HepG2 (cell line): Measurements from ENCODE around the gene NGFR. TPM values are rescaled to one million over a fixed set of nuclear protein-coding genes. Genes with fewer than 3 reads are reported as not detected.
A peak's percentile ranks its signal among the peaks of the same experiment; 100 is the strongest.

Experiments
- ATAC-seq: fragments of 200-7000 bp; cut with Tn5 transposase; 3 replicates; pipeline ENCODE4 v1.9.1; 2020; ENCODE audit warnings: mild to moderate bottlenecking, moderate library complexity
- BruUV-seq: library from RNA; stranded (reverse); fragments of 400-500 nt; replicated peaks from 2 replicates; lab custom pipeline; 2021; lab: Mats Ljungman, UMichigan
- CTCF ChIA-PET: fragments of 300-600 bp; formaldehyde crosslinking; extraction: SDS; loops from one replicate; lab custom pipeline; 2021; ENCODE audit warnings: low total read pairs, inconsistent platforms, low intra/inter-chr PET ratio; lab: Yijun Ruan, JAX
- POLR2A ChIA-PET: fragments of 350-600 bp; sonication (Branson Sonifier 250); formaldehyde crosslinking; loops from one replicate; lab custom pipeline; 2020; ENCODE audit warnings: antibody characterized with exemption, inconsistent platforms; lab: Yijun Ruan, JAX
- DNase-seq: peaks from one replicate; pipeline ENCODE4 v3.0.0-alpha.2; 2015; ENCODE audit warnings: low spot score
- FAIRE-seq: peaks from 3 replicates; lab custom pipeline; 2011; peaks lifted over from hg19 to GRCh38; lab: Jason Lieb, UNC
- H2AFZ ChIP-seq: one replicate; pipeline ENCODE4 v1.6.1; 2011; ENCODE audit warnings: low read length, inconsistent platforms
- H3K27ac ChIP-seq: fragments of 300-600 bp; 3 replicates; pipeline ENCODE4 v1.8.0; 2011; ENCODE audit warnings: mixed run types, mild to moderate bottlenecking, mixed read lengths, low read length, inconsistent platforms; ENCODE audit not compliant: insufficient read depth; ENCODE audit errors: extremely low read length
- H3K27me3 ChIP-seq, 2 experiments: fragments of 200-600 bp in 1 of 2; 2 replicates in 1 of 2; 3 replicates in 1 of 2; pipeline versions ENCODE4 v1.6.0 to v1.8.0; 2011; ENCODE audit warnings: low read length in 2 of 2, mild to moderate bottlenecking in 2 of 2, moderate library complexity in 2 of 2, inconsistent platforms in 1 of 2; ENCODE audit not compliant: insufficient read depth in 2 of 2, control insufficient read depth in 1 of 2
- H3K36me3 ChIP-seq, 2 experiments: fragments of 200-600 bp in 1 of 2; replicated peaks in 1 of 2; 2 replicates in 1 of 2; 3 replicates in 1 of 2; pipeline versions ENCODE4 v1.5.1 to v1.8.0; 2011; ENCODE audit warnings: low read length in 2 of 2, inconsistent platforms in 1 of 2; ENCODE audit not compliant: insufficient read depth in 2 of 2, control insufficient read depth in 1 of 2
- H3K4me1 ChIP-seq: 2 replicates; pipeline ENCODE4 v1.5.1; 2012; ENCODE audit warnings: low read length, inconsistent platforms; ENCODE audit not compliant: insufficient read depth
- H3K4me2 ChIP-seq: 2 replicates; pipeline ENCODE4 v1.6.0; 2011; ENCODE audit warnings: low read depth, low read length, inconsistent platforms
- H3K4me3 ChIP-seq, 3 experiments: fragments of 200-600 bp in 1 of 3; sonication (generic), shearing (Covaris generic) in 1 of 3; replicated peaks in 1 of 3; 2 replicates each; pipeline ENCODE4 v1.5.1; 2011 to 2016; ENCODE audit warnings: low read length in 3 of 3, inconsistent platforms in 2 of 3, low read depth in 2 of 3, mild to moderate bottlenecking in 2 of 3, control low read depth in 1 of 3, mixed read lengths in 1 of 3; ENCODE audit not compliant: insufficient read depth in 1 of 3
- H3K79me2 ChIP-seq: one replicate; pipeline ENCODE4 v1.6.1; 2011; ENCODE audit warnings: low read length, inconsistent platforms; ENCODE audit not compliant: insufficient read depth
- H3K9ac ChIP-seq: 2 replicates; pipeline ENCODE4 v1.6.0; 2011; ENCODE audit warnings: mild to moderate bottlenecking, low read depth, low read length, inconsistent platforms; ENCODE audit not compliant: insufficient read depth
- H3K9me3 ChIP-seq: 2 replicates; pipeline ENCODE4 v1.5.1; 2012; ENCODE audit warnings: mild to moderate bottlenecking, low read length
- H4K20me1 ChIP-seq: 2 replicates; pipeline ENCODE4 v1.6.0; 2011; ENCODE audit warnings: inconsistent platforms, mild to moderate bottlenecking, low read length, moderate library complexity; ENCODE audit not compliant: insufficient read depth
- NAIF1 ChIP-seq: sonication (generic); formaldehyde crosslinking; IDR thresholded peaks from 2 replicates; pipeline ENCODE4 v1.5.0; 2020; ENCODE audit warnings: mild to moderate bottlenecking, missing genetic modification reagents, borderline replicate concordance
- NR2F1 ChIP-seq, 2 experiments: fragments of 450-650 bp in 1 of 2; formaldehyde crosslinking in 1 of 2; IDR thresholded peaks; 2 replicates each; pipeline versions ENCODE4 v1.5.0 to v1.6.1; 2016 to 2020; ENCODE audit warnings: mild to moderate bottlenecking in 1 of 2, missing compliant biosample characterization in 1 of 2, missing genetic modification reagents in 1 of 2, moderate library complexity in 1 of 2
- SCMH1 ChIP-seq: sonication (generic); formaldehyde crosslinking; IDR thresholded peaks from 2 replicates; pipeline ENCODE4 v1.9.0; 2021; ENCODE audit warnings: missing genetic modification reagents, mild to moderate bottlenecking, borderline replicate concordance
- SMC3 ChIP-seq: IDR thresholded peaks from 2 replicates; pipeline ENCODE4 v1.6.1; 2011; ENCODE audit warnings: low read length, improper control_type of control experiment
- ZNF296 ChIP-seq: sonication (generic); formaldehyde crosslinking; conservative IDR thresholded peaks from 2 replicates; pipeline ENCODE4 v1.5.0; 2020; ENCODE audit warnings: mild to moderate bottlenecking, missing genetic modification reagents
- ZNF343 ChIP-seq: sonication (generic); formaldehyde crosslinking; IDR thresholded peaks from 2 replicates; pipeline ENCODE4 v1.4.0; 2020; ENCODE audit warnings: mild to moderate bottlenecking, missing genetic modification reagents
- ZNF484 ChIP-seq: sonication (generic); formaldehyde crosslinking; IDR thresholded peaks from 2 replicates; pipeline ENCODE4 v1.5.1; 2020; ENCODE audit warnings: mild to moderate bottlenecking, low read depth, missing genetic modification reagents, borderline replicate concordance
- ZNF530 ChIP-seq: sonication (generic); formaldehyde crosslinking; IDR thresholded peaks from 2 replicates; pipeline ENCODE4 v1.5.0; 2020; ENCODE audit warnings: low read depth, mild to moderate bottlenecking, missing genetic modification reagents
- ZNF878 ChIP-seq: sonication (generic); formaldehyde crosslinking; IDR thresholded peaks from 2 replicates; pipeline ENCODE4 v1.8.1; 2023; ENCODE audit warnings: mild to moderate bottlenecking, missing genetic modification reagents, moderate library complexity
- ZZZ3 ChIP-seq: sonication (generic); formaldehyde crosslinking; IDR thresholded peaks from 2 replicates; pipeline ENCODE4 v1.4.0; 2020; ENCODE audit warnings: missing genetic modification reagents, mild to moderate bottlenecking, borderline replicate concordance
- WGBS: methylation state at CpG from one replicate; pipeline ENCODE4 v1.1.6; 2017; ENCODE audit warnings: low lambda C conversion rate; 5-methylcytosine and 5-hydroxymethylcytosine counted together
- in situ Hi-C: cut with HindIII; loops from 2 replicates; pipeline ENCODE4 v1.10.0; 2017; ENCODE audit warnings: low pct_unique_long_range_greater_than_20kb; ENCODE audit not compliant: extremely low pct_ligation_motif_present
- intact Hi-C: fragments of 100-400 bp; cut with micrococcal nuclease; formaldehyde crosslinking; loops from one replicate; pipeline ENCODE4 v1.10.0; 2022; ENCODE audit not compliant: unreplicated experiment
- polyA plus RNA-seq, 8 experiments: library from polyadenylated mRNA; depleted of rRNA in 3 of 8; stranded (reverse) in 7 of 8; unstranded in 1 of 8; fragments of >200 nt; fragmentation: Illumina TruSeq in 4 of 8; extraction: Trizol in 4 of 8; gene quantifications; 2 replicates each; pipeline versions ENCODE4 v1.2.1 to v1.2.3, GENCODE V29; 2011 to 2016; ENCODE audit warnings: low read depth in 4 of 8, missing spikeins in 1 of 8, mixed read lengths in 1 of 8; ENCODE audit not compliant: insufficient read depth in 1 of 8
- total RNA-seq, 5 experiments: library from RNA; depleted of rRNA; stranded (reverse); fragments of >200 nt; fragmentation: Illumina TruSeq; extraction: Trizol; gene quantifications; 2 replicates each; pipeline ENCODE4 v1.2.3, GENCODE V29; 2016; ENCODE audit warnings: low read depth in 1 of 5
- TF ChIP-seq, protein P1 (sequence below): IDR thresholded peaks from 2 replicates; pipeline ENCODE4 v1.6.1; 2016; ENCODE audit warnings: mild to moderate bottlenecking, missing biosample characterization, missing genetic modification reagents
- TF ChIP-seq, protein P2 (sequence below): sonication (generic); formaldehyde crosslinking; IDR thresholded peaks from 2 replicates; pipeline ENCODE4 v1.5.0; 2020; ENCODE audit warnings: missing genetic modification reagents, mild to moderate bottlenecking, borderline replicate concordance
- TF ChIP-seq, protein P3 (sequence below): IDR thresholded peaks from 2 replicates; pipeline ENCODE4 v1.6.1; 2016; ENCODE audit warnings: mild to moderate bottlenecking
- TF ChIP-seq, protein P4 (sequence below): IDR thresholded peaks from 2 replicates; pipeline ENCODE4 v1.6.1; 2016; ENCODE audit warnings: low read depth, borderline replicate concordance
- TF ChIP-seq, protein P5 (sequence below): sonication (generic); formaldehyde crosslinking; IDR thresholded peaks from 2 replicates; pipeline ENCODE4 v1.5.0; 2020; ENCODE audit warnings: mild to moderate bottlenecking, missing genetic modification reagents, moderate library complexity

The NGFR gene
- total and polyA plus RNA-seq, 2 of the 13 experiments (the other 11 are each of a cell fraction or from before 2014, with no cell fraction given) = 1.1 to 1.8 TPM

DNA sequence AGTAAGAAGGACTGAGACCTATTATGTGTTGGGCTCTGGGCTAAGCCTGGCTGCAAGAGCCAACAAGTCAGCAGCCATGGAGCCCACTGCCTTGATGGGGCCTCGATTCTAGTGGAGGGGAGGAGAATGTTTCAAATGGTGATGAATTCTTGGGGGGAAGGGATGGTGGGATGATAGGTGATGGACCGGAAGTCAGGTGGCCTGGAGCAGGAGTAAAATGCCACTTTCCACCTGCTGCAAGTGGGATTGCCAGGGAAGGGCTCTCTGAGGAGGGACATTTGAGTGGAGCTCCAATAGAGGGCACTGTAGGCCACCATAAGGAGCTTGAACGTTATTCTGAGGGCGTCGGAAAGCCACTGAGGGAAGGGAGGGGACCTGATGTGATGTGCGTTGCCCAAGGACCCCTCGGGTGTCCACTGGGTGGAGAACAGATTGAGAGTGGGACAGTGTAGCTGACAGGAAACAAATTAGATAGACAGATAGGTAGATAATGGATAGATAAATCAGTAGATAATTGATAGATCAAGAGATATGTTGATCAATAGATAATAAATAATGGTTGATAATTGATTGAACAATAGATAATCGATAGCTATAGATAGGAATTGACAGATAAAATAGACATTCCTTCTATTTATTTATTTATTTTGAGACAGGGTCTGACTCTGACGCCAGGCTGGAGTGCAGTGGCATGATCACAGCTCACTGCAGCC, 62.4 kb downstream of the NGFR start:
- in situ Hi-C loops (no loop called here), intact Hi-C loops (loop anchor here (1.0 to 10.0 kb wide), 3 partner anchors 43 to 243 kb away; no protein-coding TSS in a partner anchor)
- H3K4me3 ChIP-seq = no peak overlapping the region
- peaks cover 37% of the 10 kb centered on the region for H3K4me1 ChIP-seq
- H4K20me1 ChIP-seq = no peaks in the 10 kb centered on the region
- peak; percentile 48 for ATAC-seq
- peak; percentile 73 for DNase-seq
- H3K36me3 ChIP-seq = no peaks in the 10 kb centered on the region
- no peak overlapping the region for H2AFZ ChIP-seq
- no peaks in the 10 kb centered on the region for H3K79me2 ChIP-seq
- CTCF ChIA-PET = interaction anchor here (0.8 to 3.8 kb wide), 9 partner anchors 10 to 293 kb away, joined by 3 to 75 read pairs (median 5); no protein-coding TSS in a partner anchor
- no peak overlapping the region for H3K9ac ChIP-seq
- WGBS = 3% methylated on average over 9 of the region's 9 CpGs
- POLR2A ChIA-PET = interaction anchor here (1.0 kb wide), 2 partner anchors 60 to 143 kb away, joined by 3 to 6 read pairs; partner anchors contain the start of gene PHB1
- no peaks in the 10 kb centered on the region for H3K9me3 ChIP-seq
- peak; percentile 86 for FAIRE-seq
- H3K27ac ChIP-seq = no peak overlapping the region
- peaks cover 9 to 28% of the 10 kb centered on the region in 2 experiments for H3K27me3 ChIP-seq
- BruUV-seq = no TSS peak
- no peak overlapping the region for H3K4me2 ChIP-seq
- TF ChIP-seq ZNF343 (no peak), ZZZ3 (no peak), ZNF878 (CRISPR knock-in tag) (no peak), SMC3 (peak; percentile 41; the same call in 1 of the 2 replicates), ZNF296 (CRISPR knock-in tag) (no peak), ZNF484 (no peak), NAIF1 (CRISPR knock-in tag) (no peak), ZNF530 (CRISPR knock-in tag) (no peak), SCMH1 (no peak), NR2F1 (CRISPR knock-in tag; IDR thresholded peaks at IDR 0.05) (no peak)
- TF ChIP-seq, protein P1, sequence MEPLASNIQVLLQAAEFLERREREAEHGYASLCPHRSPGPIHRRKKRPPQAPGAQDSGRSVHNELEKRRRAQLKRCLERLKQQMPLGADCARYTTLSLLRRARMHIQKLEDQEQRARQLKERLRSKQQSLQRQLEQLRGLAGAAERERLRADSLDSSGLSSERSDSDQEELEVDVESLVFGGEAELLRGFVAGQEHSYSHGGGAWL = no peak
- TF ChIP-seq, protein P2, sequence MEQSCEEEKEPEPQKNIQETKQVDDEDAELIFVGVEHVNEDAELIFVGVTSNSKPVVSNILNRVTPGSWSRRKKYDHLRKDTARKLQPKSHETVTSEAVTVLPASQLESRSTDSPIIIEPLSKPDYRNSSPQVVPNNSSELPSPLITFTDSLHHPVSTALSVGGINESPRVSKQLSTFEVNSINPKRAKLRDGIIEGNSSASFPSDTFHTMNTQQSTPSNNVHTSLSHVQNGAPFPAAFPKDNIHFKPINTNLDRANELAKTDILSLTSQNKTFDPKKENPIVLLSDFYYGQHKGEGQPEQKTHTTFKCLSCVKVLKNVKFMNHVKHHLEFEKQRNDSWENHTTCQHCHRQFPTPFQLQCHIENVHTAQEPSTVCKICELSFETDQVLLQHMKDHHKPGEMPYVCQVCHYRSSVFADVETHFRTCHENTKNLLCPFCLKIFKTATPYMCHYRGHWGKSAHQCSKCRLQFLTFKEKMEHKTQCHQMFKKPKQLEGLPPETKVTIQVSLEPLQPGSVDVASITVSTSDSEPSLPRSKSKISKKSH (CRISPR knock-in tag) = no peak
- TF ChIP-seq, protein P3, sequence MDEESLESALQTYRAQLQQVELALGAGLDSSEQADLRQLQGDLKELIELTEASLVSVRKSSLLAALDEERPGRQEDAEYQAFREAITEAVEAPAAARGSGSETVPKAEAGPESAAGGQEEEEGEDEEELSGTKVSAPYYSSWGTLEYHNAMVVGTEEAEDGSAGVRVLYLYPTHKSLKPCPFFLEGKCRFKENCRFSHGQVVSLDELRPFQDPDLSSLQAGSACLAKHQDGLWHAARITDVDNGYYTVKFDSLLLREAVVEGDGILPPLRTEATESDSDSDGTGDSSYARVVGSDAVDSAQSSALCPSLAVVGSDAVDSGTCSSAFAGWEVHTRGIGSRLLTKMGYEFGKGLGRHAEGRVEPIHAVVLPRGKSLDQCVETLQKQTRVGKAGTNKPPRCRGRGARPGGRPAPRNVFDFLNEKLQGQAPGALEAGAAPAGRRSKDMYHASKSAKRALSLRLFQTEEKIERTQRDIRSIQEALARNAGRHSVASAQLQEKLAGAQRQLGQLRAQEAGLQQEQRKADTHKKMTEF = 0 out of 2 replicates have a peak, but pooled peaks have one; percentile 32
- TF ChIP-seq, protein P4, sequence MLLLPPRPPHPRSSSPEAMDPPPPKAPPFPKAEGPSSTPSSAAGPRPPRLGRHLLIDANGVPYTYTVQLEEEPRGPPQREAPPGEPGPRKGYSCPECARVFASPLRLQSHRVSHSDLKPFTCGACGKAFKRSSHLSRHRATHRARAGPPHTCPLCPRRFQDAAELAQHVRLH (CRISPR knock-in tag) = peak; percentile 15; the same call in 1 of the 2 replicates
- TF ChIP-seq, protein P5, sequence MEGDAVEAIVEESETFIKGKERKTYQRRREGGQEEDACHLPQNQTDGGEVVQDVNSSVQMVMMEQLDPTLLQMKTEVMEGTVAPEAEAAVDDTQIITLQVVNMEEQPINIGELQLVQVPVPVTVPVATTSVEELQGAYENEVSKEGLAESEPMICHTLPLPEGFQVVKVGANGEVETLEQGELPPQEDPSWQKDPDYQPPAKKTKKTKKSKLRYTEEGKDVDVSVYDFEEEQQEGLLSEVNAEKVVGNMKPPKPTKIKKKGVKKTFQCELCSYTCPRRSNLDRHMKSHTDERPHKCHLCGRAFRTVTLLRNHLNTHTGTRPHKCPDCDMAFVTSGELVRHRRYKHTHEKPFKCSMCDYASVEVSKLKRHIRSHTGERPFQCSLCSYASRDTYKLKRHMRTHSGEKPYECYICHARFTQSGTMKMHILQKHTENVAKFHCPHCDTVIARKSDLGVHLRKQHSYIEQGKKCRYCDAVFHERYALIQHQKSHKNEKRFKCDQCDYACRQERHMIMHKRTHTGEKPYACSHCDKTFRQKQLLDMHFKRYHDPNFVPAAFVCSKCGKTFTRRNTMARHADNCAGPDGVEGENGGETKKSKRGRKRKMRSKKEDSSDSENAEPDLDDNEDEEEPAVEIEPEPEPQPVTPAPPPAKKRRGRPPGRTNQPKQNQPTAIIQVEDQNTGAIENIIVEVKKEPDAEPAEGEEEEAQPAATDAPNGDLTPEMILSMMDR (CRISPR knock-in tag) = peak; percentile 86
